Activated CD8-positive, alpha-beta T cell treated with anti-CD3 and anti-CD28 coated beads for 36 hours (primary cell): ENCODE measurements around the gene NBAS. TPM values are rescaled to one million over a fixed set of nuclear protein-coding genes. Genes with fewer than 3 reads are reported as not detected.

Source experiments
- ATAC-seq: fragments of 200-7000 bp; cut with Tn5 transposase; one replicate; pipeline ENCODE4 v1.10.0; 2021; ENCODE audit warnings: mild to moderate bottlenecking, moderate library complexity
- CTCF ChIA-PET: fragments of 350-600 bp; sonication (Branson Sonifier 250); formaldehyde crosslinking; loops from one replicate; lab custom pipeline; 2021; ENCODE audit warnings: antibody characterized with exemption; lab: Charles Lee
- POLR2A ChIA-PET: fragments of 350-600 bp; sonication (Branson Sonifier 250); formaldehyde crosslinking; loops from one replicate; lab custom pipeline; 2021; ENCODE audit warnings: antibody characterized with exemption; lab: Charles Lee
- DNase-seq: peaks from one replicate; pipeline ENCODE4 v3.0.0-alpha.2; 2020
- H3K27ac Mint-ChIP-seq: one replicate; pipeline ENCODE4 v1.8.0; 2021; ENCODE audit warnings: mild to moderate bottlenecking, mixed read lengths
- H3K27me3 Mint-ChIP-seq: one replicate; pipeline ENCODE4 v1.8.0; 2021; ENCODE audit warnings: mixed read lengths
- H3K36me3 Mint-ChIP-seq: one replicate; pipeline ENCODE4 v1.8.0; 2021; ENCODE audit warnings: low read depth, mixed read lengths
- H3K4me1 Mint-ChIP-seq: one replicate; pipeline ENCODE4 v1.8.0; 2021; ENCODE audit warnings: low read depth, mixed read lengths
- H3K4me3 Mint-ChIP-seq: one replicate; pipeline ENCODE4 v1.8.0; 2021; ENCODE audit warnings: mild to moderate bottlenecking, moderate library complexity, mixed read lengths
- H3K9me3 Mint-ChIP-seq: one replicate; pipeline ENCODE4 v1.8.0; 2021; ENCODE audit warnings: mixed read lengths
- CTCF ChIP-seq: fragments of 200-600 bp; IDR thresholded peaks from one replicate; pipeline ENCODE4 v1.8.0; 2022; ENCODE audit warnings: antibody characterized with exemption, mild to moderate bottlenecking
- intact Hi-C: fragments of 100-400 bp; cut with micrococcal nuclease; formaldehyde crosslinking; loops from one replicate; pipeline ENCODE4 v1.10.0; 2022
- total RNA-seq, 2 experiments: library from RNA; stranded (reverse); gene quantifications; one replicate each; pipeline ENCODE4 v1.2.3, GENCODE V29; 2021

Gene NBAS
- total RNA-seq, 2 experiments from 2014 or later = 40.9 to 41.9 TPM

- Mint-ChIP-seq H3K36me3 (peaks cover 37% of the 10 kb centered on the region), H3K9me3 (no peaks in the 10 kb centered on the region), H3K27ac (no peak overlapping the region), H3K27me3 (no peaks in the 10 kb centered on the region), H3K4me1 (no peaks in the 10 kb centered on the region), H3K4me3 (no peak overlapping the region)
- DNase-seq (no peak), ATAC-seq (no peak)
- TF ChIP-seq CTCF = no peak
- POLR2A ChIA-PET = no interaction called here
- intact Hi-C loops = no loop called here
- CTCF ChIA-PET = no interaction called here
Observed at GRCh38 chr2:15278296-15278695, 282.8 kb downstream of the NBAS start.

GRCh38 chr2:15275346-15275745 lies 285.8 kb downstream of the NBAS start:
- H3K27ac Mint-ChIP-seq = no peak overlapping the region
- no peak overlapping the region for H3K4me3 Mint-ChIP-seq
- no peaks in the 10 kb centered on the region for H3K9me3 Mint-ChIP-seq
- intact Hi-C loops = no loop called here
- no peak for DNase-seq
- no peaks in the 10 kb centered on the region for H3K27me3 Mint-ChIP-seq
- CTCF ChIA-PET = interaction anchor here (2.0 kb wide), 1 partner anchor 302 kb away, joined by 6 read pairs; no protein-coding TSS in a partner anchor
- H3K36me3 Mint-ChIP-seq = peaks cover 37% of the 10 kb centered on the region
- POLR2A ChIA-PET = no interaction called here
- no peaks in the 10 kb centered on the region for H3K4me1 Mint-ChIP-seq
- no peak for ATAC-seq
- TF ChIP-seq CTCF = no peak

- peaks cover 34% of the 10 kb centered on the region for H3K36me3 Mint-ChIP-seq
- no peaks in the 10 kb centered on the region for H3K4me1 Mint-ChIP-seq
- intact Hi-C loops = no loop called here
- no peaks in the 10 kb centered on the region for H3K27me3 Mint-ChIP-seq
- TF ChIP-seq CTCF = no peak
- H3K27ac Mint-ChIP-seq = no peak overlapping the region
- DNase-seq (no peak), ATAC-seq (no peak)
- H3K4me3 Mint-ChIP-seq = no peak overlapping the region
- ChIA-PET POLR2A (no interaction called here), CTCF (no interaction called here)
- H3K9me3 Mint-ChIP-seq = no peaks in the 10 kb centered on the region
Observed at GRCh38 chr2:15273452-15273851, 287.7 kb downstream of the NBAS start.

- Mint-ChIP-seq H3K4me1 (no peaks in the 10 kb centered on the region), H3K36me3 (peaks cover 33% of the 10 kb centered on the region), H3K4me3 (no peak overlapping the region), H3K27ac (no peak overlapping the region), H3K9me3 (no peaks in the 10 kb centered on the region), H3K27me3 (no peaks in the 10 kb centered on the region)
- POLR2A ChIA-PET = no interaction called here
- no peak for TF ChIP-seq CTCF
- no peak for DNase-seq
- CTCF ChIA-PET = no interaction called here
- intact Hi-C loops = no loop called here
- no peak for ATAC-seq
Observed at GRCh38 chr2:15272942-15273341, 288.2 kb downstream of the NBAS start.

GRCh38 chr2:15271941-15272542 lies 289.1 kb downstream of the NBAS start:
- ChIA-PET POLR2A (no interaction called here), CTCF (no interaction called here)
- H3K36me3 Mint-ChIP-seq = peaks cover 33% of the 10 kb centered on the region
- intact Hi-C loops = no loop called here
- ATAC-seq (no peak), DNase-seq (no peak)
- no peak for TF ChIP-seq CTCF
- H3K9me3 Mint-ChIP-seq = no peaks in the 10 kb centered on the region
- no peak overlapping the region for H3K4me3 Mint-ChIP-seq
- no peaks in the 10 kb centered on the region for H3K4me1 Mint-ChIP-seq
- H3K27ac Mint-ChIP-seq = no peak overlapping the region
- H3K27me3 Mint-ChIP-seq = no peaks in the 10 kb centered on the region
